OCI-LY7 (cell line): ENCODE data around the gene CLCF1. TPM values are rescaled to one million over a fixed set of nuclear protein-coding genes. Genes with fewer than 3 reads are reported as not detected.

Experiments
- BruUV-seq: library from RNA; stranded (reverse); fragments of 400-500 nt; replicated peaks from 2 replicates; lab custom pipeline; 2021; lab: Mats Ljungman, UMichigan
- CTCF ChIA-PET: fragments of 300-600 bp; sonication (Branson Sonifier 250); formaldehyde crosslinking; loops from one replicate; lab custom pipeline; 2022; ENCODE audit warnings: antibody characterized with exemption; ENCODE audit not compliant: unreplicated experiment; lab: Charles Lee
- POLR2A ChIA-PET: fragments of 300-600 bp; sonication (Branson Sonifier 250); formaldehyde crosslinking; loops from one replicate; lab custom pipeline; 2022; ENCODE audit warnings: antibody characterized with exemption; lab: Charles Lee
- DNase-seq: peaks from one replicate; pipeline ENCODE4 v3.0.0-alpha.2; 2015; ENCODE audit warnings: low spot score
- H2AFZ ChIP-seq: fragments of 200-600 bp; sonication (generic), shearing (Covaris generic); 2 replicates; pipeline ENCODE4 v1.6.1; 2014; ENCODE audit warnings: mild to moderate bottlenecking, antibody characterized with exemption, low read length, moderate library complexity
- H3K27ac ChIP-seq: fragments of 200-600 bp; sonication (generic); 2 replicates; pipeline ENCODE4 v1.5.1; 2014; ENCODE audit warnings: mixed run types, low read depth, mild to moderate bottlenecking, moderate library complexity, low read length, inconsistent platforms; ENCODE audit not compliant: poor library complexity, severe bottlenecking
- H3K36me3 ChIP-seq: fragments of 200-600 bp; sonication (generic); 2 replicates; pipeline ENCODE4 v1.6.1; 2014; ENCODE audit warnings: mild to moderate bottlenecking, antibody characterized with exemption, low read length, moderate library complexity, mixed read lengths; ENCODE audit not compliant: insufficient read depth
- H3K4me1 ChIP-seq: fragments of 200-600 bp; sonication (generic); 2 replicates; pipeline ENCODE4 v1.5.1; 2014; ENCODE audit warnings: mild to moderate bottlenecking, low read length; ENCODE audit not compliant: insufficient read depth, poor library complexity, severe bottlenecking
- H3K4me2 ChIP-seq: fragments of 200-600 bp; sonication (generic); 2 replicates; pipeline ENCODE4 v1.6.1; 2014; ENCODE audit warnings: mild to moderate bottlenecking, low read length
- H3K4me3 ChIP-seq: fragments of 200-600 bp; sonication (generic); 2 replicates; pipeline ENCODE4 v1.5.1; 2014; ENCODE audit warnings: mild to moderate bottlenecking, low read depth, low read length; ENCODE audit not compliant: poor library complexity, severe bottlenecking
- H3K79me2 ChIP-seq: fragments of 200-600 bp; sonication (generic); 2 replicates; pipeline ENCODE4 v1.6.1; 2016; ENCODE audit warnings: low read depth, mild to moderate bottlenecking, low read length, moderate library complexity, mixed read lengths; ENCODE audit not compliant: insufficient read depth
- H3K9me2 ChIP-seq: fragments of 200-600 bp; sonication (generic); 2 replicates; pipeline ENCODE4 v1.6.1; 2016; ENCODE audit warnings: mild to moderate bottlenecking, low read length, mixed read lengths; ENCODE audit not compliant: insufficient read depth
- H3K9me3 ChIP-seq: fragments of 200-600 bp; sonication (generic); 2 replicates; pipeline ENCODE4 v1.6.1; 2014; ENCODE audit warnings: mild to moderate bottlenecking, mixed run types, low read length, mixed read lengths
- H4K20me1 ChIP-seq: fragments of 200-600 bp; sonication (generic); 2 replicates; pipeline ENCODE4 v1.6.1; 2014; ENCODE audit warnings: mild to moderate bottlenecking, antibody characterized with exemption, low read length, moderate library complexity, mixed read lengths; ENCODE audit not compliant: insufficient read depth
- EZH2phosphoT487 ChIP-seq: fragments of 200-600 bp; sonication (generic); IDR thresholded peaks from 2 replicates; pipeline ENCODE4 v1.6.1; 2018; ENCODE audit warnings: low read depth, borderline replicate concordance, mild to moderate bottlenecking, mixed run types, antibody characterized with exemption, low read length, moderate library complexity, mixed read lengths
- intact Hi-C: fragments of 100-400 bp; cut with micrococcal nuclease; formaldehyde crosslinking; loops from one replicate; pipeline ENCODE4 v1.10.0; 2022; ENCODE audit not compliant: unreplicated experiment
- total RNA-seq, 2 experiments: library from RNA; depleted of rRNA in 1 of 2; stranded (reverse); fragments of >200 nt in 1 of 2; shearing (Covaris generic) in 1 of 2; gene quantifications; 2 replicates each; pipeline ENCODE4 v1.2.3, GENCODE V29; 2014 to 2022
- TF ChIP-seq, protein P1 (sequence below): fragments of 200-600 bp; sonication (generic); conservative IDR thresholded peaks from 2 replicates; pipeline ENCODE4 v1.5.1; 2014; ENCODE audit warnings: mild to moderate bottlenecking, antibody characterized with exemption, low read length, moderate library complexity, mixed read lengths

CLCF1 gene
- total RNA-seq, 2 experiments from 2014 or later = 0.34 to 0.35 TPM

DNA sequence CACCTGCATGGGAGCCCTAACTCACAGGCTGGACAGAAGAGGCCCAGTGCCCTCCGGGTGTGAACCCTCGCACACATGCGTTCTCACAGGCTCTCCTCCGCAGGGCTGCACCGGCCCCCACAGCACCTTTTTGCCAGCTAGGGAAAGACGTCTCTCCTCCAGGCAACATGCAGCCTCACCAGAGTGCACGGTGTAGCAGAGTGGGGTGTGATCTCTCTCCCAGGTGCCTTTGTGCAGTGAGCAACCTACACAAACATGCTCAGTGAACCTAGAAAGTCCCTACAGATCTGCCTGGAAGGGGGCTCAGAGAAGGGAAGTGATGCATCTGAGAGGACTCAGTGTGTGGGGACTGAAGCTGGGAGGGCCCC, 38.4 kb upstream of the CLCF1 start:
- no TSS peak for BruUV-seq
- no peak for TF ChIP-seq EZH2phosphoT487
- TF ChIP-seq, protein P1, sequence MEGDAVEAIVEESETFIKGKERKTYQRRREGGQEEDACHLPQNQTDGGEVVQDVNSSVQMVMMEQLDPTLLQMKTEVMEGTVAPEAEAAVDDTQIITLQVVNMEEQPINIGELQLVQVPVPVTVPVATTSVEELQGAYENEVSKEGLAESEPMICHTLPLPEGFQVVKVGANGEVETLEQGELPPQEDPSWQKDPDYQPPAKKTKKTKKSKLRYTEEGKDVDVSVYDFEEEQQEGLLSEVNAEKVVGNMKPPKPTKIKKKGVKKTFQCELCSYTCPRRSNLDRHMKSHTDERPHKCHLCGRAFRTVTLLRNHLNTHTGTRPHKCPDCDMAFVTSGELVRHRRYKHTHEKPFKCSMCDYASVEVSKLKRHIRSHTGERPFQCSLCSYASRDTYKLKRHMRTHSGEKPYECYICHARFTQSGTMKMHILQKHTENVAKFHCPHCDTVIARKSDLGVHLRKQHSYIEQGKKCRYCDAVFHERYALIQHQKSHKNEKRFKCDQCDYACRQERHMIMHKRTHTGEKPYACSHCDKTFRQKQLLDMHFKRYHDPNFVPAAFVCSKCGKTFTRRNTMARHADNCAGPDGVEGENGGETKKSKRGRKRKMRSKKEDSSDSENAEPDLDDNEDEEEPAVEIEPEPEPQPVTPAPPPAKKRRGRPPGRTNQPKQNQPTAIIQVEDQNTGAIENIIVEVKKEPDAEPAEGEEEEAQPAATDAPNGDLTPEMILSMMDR = no peak
- peak; percentile 71 for DNase-seq
- Histone ChIP-seq H3K27ac (peak overlapping the region; percentile 12), H2AFZ (no peak overlapping the region), H3K4me3 (no peak overlapping the region), H3K9me2 (no peaks in the 10 kb centered on the region), H3K4me1 (peaks cover 76% of the 10 kb centered on the region), H3K36me3 (peaks cover 32% of the 10 kb centered on the region), H3K79me2 (peaks cover 8% of the 10 kb centered on the region; the same call in 1 of the 2 replicates), H3K4me2 (peak overlapping the region; percentile 38), H4K20me1 (no peaks in the 10 kb centered on the region), H3K9me3 (no peaks in the 10 kb centered on the region)
- ChIA-PET POLR2A (interaction anchor here (0.8 kb wide), 1 partner anchor 9 kb away, joined by 3 read pairs; no protein-coding TSS in a partner anchor), CTCF (interaction anchor here (1.6 kb wide), 2 partner anchors 9 to 27 kb away, joined by 4 to 6 read pairs; no protein-coding TSS in a partner anchor)
- intact Hi-C loops = no loop called here

- TF ChIP-seq, protein P1 = no peak
- TF ChIP-seq EZH2phosphoT487 = no peak
- no peak for DNase-seq
- CTCF ChIA-PET = interaction anchor here (1.6 kb wide), 1 partner anchor 10 kb away, joined by 4 read pairs; no protein-coding TSS in a partner anchor
- peaks cover 11% of the 10 kb centered on the region; the same call in 1 of the 2 replicates for H3K79me2 ChIP-seq
- POLR2A ChIA-PET = interaction anchor here (0.8 kb wide), 1 partner anchor 9 kb away, joined by 3 read pairs; no protein-coding TSS in a partner anchor
- H3K4me2 ChIP-seq = peak overlapping the region; percentile 73
- H3K36me3 ChIP-seq = peaks cover 38% of the 10 kb centered on the region
- no peaks in the 10 kb centered on the region for H3K9me3 ChIP-seq
- intact Hi-C loops = no loop called here
- H3K4me3 ChIP-seq = no peak overlapping the region
- peaks cover 76% of the 10 kb centered on the region for H3K4me1 ChIP-seq
- no peaks in the 10 kb centered on the region for H4K20me1 ChIP-seq
- H2AFZ ChIP-seq = no peak overlapping the region
- no peaks in the 10 kb centered on the region for H3K9me2 ChIP-seq
- no TSS peak for BruUV-seq
- peak overlapping the region; percentile 12 for H3K27ac ChIP-seq
These were observed 37.8 kb upstream of the CLCF1 start for GRCh38 chr11:67410984-67411784.

- H3K4me3 ChIP-seq = peak overlapping the region; percentile 79
- H3K36me3 ChIP-seq = peaks cover 46% of the 10 kb centered on the region
- peaks cover 81% of the 10 kb centered on the region for H3K4me1 ChIP-seq
- CTCF ChIA-PET = no interaction called here
- intact Hi-C loops = no loop called here
- H3K4me2 ChIP-seq = peak overlapping the region; percentile 73
- no peak for DNase-seq
- H4K20me1 ChIP-seq = no peaks in the 10 kb centered on the region
- BruUV-seq = no TSS peak
- peak overlapping the region; percentile 97 for H3K27ac ChIP-seq
- POLR2A ChIA-PET = no interaction called here
- H2AFZ ChIP-seq = no peak overlapping the region
- no peak for TF ChIP-seq EZH2phosphoT487
- TF ChIP-seq, protein P1 = no peak
- H3K9me2 ChIP-seq = no peaks in the 10 kb centered on the region
- H3K9me3 ChIP-seq = no peaks in the 10 kb centered on the region
- peaks cover 19% of the 10 kb centered on the region; the same call in 1 of the 2 replicates for H3K79me2 ChIP-seq
These were observed 37.0 kb upstream of the CLCF1 start for GRCh38 chr11:67410369-67410831.
